Naive B cell (primary cell): ENCODE data around the gene DENND5B. TPM values are rescaled to one million over a fixed set of nuclear protein-coding genes. Genes with fewer than 3 reads are reported as not detected.

Source experiments
- ATAC-seq, 2 donors: fragments of 150-1000 bp; cut with Tn5 transposase; 2 replicates each; pipeline ENCODE4 v1.10.0; 2021; ENCODE audit warnings: low read depth in 2 of 2, mild to moderate bottlenecking in 2 of 2, moderate library complexity in 2 of 2
- DNase-seq: peaks from one replicate; pipeline ENCODE4 v3.0.0; 2022
- H3K27ac Mint-ChIP-seq, 6 donors: one replicate each; pipeline ENCODE4 v1.8.0; 2020 to 2022; ENCODE audit warnings: mild to moderate bottlenecking in 6 of 6, mixed read lengths in 6 of 6, moderate library complexity in 5 of 6, inconsistent platforms in 2 of 6
- H3K27me3 Mint-ChIP-seq, 3 donors: one replicate each; pipeline ENCODE4 v1.8.0; 2021 to 2022; ENCODE audit warnings: mixed read lengths in 3 of 3, mild to moderate bottlenecking in 1 of 3
- H3K36me3 Mint-ChIP-seq, 2 donors: one replicate each; pipeline ENCODE4 v1.8.0; 2020 to 2022; ENCODE audit warnings: mixed read lengths in 2 of 2, inconsistent platforms in 1 of 2, mild to moderate bottlenecking in 1 of 2
- H3K4me1 Mint-ChIP-seq, 3 donors: one replicate each; pipeline ENCODE4 v1.8.0; 2020 to 2022; ENCODE audit warnings: mixed read lengths in 3 of 3, inconsistent platforms in 1 of 3, mild to moderate bottlenecking in 1 of 3, moderate library complexity in 1 of 3
- H3K4me3 Mint-ChIP-seq, 8 donors: one replicate each; pipeline ENCODE4 v1.8.0; 2020 to 2022; ENCODE audit warnings: mild to moderate bottlenecking in 8 of 8, mixed read lengths in 8 of 8, moderate library complexity in 8 of 8, inconsistent platforms in 2 of 8
- H3K9me3 Mint-ChIP-seq, 7 donors: one replicate each; pipeline ENCODE4 v1.8.0; 2020 to 2022; ENCODE audit warnings: mixed read lengths in 7 of 7, mild to moderate bottlenecking in 5 of 7, inconsistent platforms in 2 of 7, moderate library complexity in 1 of 7
- polyA plus RNA-seq, 6 donors: library from polyadenylated mRNA; unstranded; fragments of 300-500 nt; fragmentation: Illumina TruSeq; gene quantifications; one replicate each; pipeline ENCODE4 v1.2.3, GENCODE V29; 2021; ENCODE audit warnings: low read depth in 6 of 6

Gene DENND5B
- polyA plus RNA-seq, 6 donors from 2014 or later = 13.4 to 41.8 (median 30.5) TPM

GRCh38 chr12:31526158-31526546, 64.8 kb downstream of the DENND5B start:
- H3K9me3 Mint-ChIP-seq = no peaks in the 10 kb centered on the region
- ATAC-seq = peak in 1 of 2 donors; percentile 28
- H3K36me3 Mint-ChIP-seq = peaks cover 0 to 8% of the 10 kb centered on the region in 2 donors
- H3K27ac Mint-ChIP-seq = no peak overlapping the region
- no peak for DNase-seq
- peak overlapping the region in 5 of 8 donors; percentile 0 to 79 (median 65) for H3K4me3 Mint-ChIP-seq
- H3K27me3 Mint-ChIP-seq = no peaks in the 10 kb centered on the region
- peaks cover 40 to 57% (median 54%) of the 10 kb centered on the region in 3 donors for H3K4me1 Mint-ChIP-seq

DNA sequence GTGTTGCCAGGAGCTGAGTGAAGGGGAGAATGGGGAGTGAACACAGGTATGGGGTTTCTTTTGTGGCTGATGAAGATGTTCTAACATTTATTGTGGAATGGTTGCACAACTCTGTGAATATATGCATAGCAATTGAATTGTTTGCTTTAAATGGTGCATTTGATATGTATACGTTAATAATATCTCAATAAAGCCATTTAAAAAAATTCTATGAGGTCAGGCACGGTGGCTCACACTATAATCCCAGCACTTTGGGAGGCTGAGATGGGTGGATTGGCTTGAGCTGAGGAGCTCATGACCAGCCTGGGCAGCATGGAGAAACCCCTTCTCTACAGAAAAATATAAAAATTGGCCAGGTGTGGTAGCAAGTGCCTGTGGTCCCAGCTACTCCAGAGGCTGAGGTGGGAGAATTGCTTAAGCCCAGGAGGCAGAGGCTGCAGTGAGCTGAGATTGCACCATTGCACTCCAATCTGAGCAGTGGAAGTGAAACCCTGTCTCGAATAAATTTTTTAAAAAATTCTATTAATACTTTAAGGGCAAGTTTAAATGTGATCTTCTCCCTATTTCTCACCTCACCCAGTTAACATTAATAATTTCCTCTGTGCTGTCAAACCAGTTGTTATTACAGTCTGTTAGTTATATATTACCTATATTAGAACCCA, 65.3 kb downstream of the DENND5B start:
- Mint-ChIP-seq H3K9me3 (no peaks in the 10 kb centered on the region), H3K36me3 (peaks cover 0 to 8% of the 10 kb centered on the region in 2 donors), H3K27me3 (no peaks in the 10 kb centered on the region), H3K27ac (no peak overlapping the region), H3K4me3 (peak overlapping the region in 7 of 8 donors; percentile 0 to 79 (median 59)), H3K4me1 (peaks cover 40 to 59% (median 54%) of the 10 kb centered on the region in 3 donors)
- ATAC-seq (peak; percentile 43 to 46), DNase-seq (no peak)

GRCh38 chr12:31524791-31525495, 66.0 kb downstream of the DENND5B start:
- Mint-ChIP-seq H3K4me1 (peaks cover 40 to 65% (median 54%) of the 10 kb centered on the region in 3 donors), H3K36me3 (peaks cover 0 to 8% of the 10 kb centered on the region in 2 donors), H3K4me3 (peak overlapping the region in 5 of 8 donors; percentile 0 to 44 (median 23)), H3K9me3 (no peaks in the 10 kb centered on the region), H3K27ac (peak overlapping the region in 1 of 6 donors; percentile 3), H3K27me3 (no peaks in the 10 kb centered on the region)
- DNase-seq (no peak), ATAC-seq (peak in 1 of 2 donors; percentile 30)

DNA sequence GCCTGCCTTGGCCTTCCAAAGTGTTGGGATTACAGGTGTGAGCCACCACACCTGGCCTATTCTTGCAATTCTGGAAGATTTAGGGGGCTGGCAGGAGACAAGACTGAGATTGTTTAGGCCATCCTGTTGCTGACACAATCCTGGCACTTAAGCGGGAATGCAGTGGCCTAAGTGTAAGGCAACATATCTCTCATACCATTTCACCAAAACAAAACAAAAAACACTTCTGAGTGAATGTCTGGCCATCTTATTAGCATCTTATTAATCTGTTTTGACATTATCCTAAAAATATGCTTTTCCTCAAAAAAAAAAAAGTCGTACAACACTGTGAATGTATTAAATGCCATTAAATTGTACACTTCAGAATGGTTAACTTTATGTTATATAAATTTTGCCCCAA, 67.6 kb downstream of the DENND5B start:
- Mint-ChIP-seq H3K4me1 (peaks cover 44 to 73% (median 57%) of the 10 kb centered on the region in 3 donors), H3K27ac (no peak overlapping the region), H3K9me3 (no peaks in the 10 kb centered on the region), H3K27me3 (no peaks in the 10 kb centered on the region), H3K36me3 (peaks cover 0 to 8% of the 10 kb centered on the region in 2 donors), H3K4me3 (no peak overlapping the region)
- ATAC-seq = no peak
- no peak for DNase-seq

GRCh38 chr12:31522607-31523006, 68.3 kb downstream of the DENND5B start:
- peaks cover 47 to 80% (median 60%) of the 10 kb centered on the region in 3 donors for H3K4me1 Mint-ChIP-seq
- no peaks in the 10 kb centered on the region for H3K27me3 Mint-ChIP-seq
- H3K27ac Mint-ChIP-seq = no peak overlapping the region
- H3K36me3 Mint-ChIP-seq = peaks cover 0 to 8% of the 10 kb centered on the region in 2 donors
- no peak for ATAC-seq
- H3K4me3 Mint-ChIP-seq = no peak overlapping the region
- DNase-seq = no peak
- no peaks in the 10 kb centered on the region for H3K9me3 Mint-ChIP-seq

DNA sequence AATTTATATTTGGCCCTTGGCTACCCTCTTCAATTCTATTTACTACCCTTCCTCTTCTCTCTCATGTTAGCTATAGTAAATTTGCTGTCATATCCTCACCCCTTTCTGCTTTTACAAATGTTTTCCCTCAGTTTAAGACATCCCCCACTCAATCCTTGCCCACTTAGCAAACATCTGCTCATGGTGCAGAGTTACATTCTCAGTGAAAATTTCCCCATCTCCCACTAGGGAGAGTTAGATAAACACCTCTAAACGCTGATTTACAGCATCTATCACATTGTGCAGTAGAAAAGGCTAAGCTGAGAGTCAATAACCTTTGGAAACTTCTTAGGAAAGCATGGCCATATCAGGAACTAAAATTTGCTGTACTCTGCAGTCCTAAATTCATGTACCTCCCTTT, 69.0 kb downstream of the DENND5B start:
- Mint-ChIP-seq H3K9me3 (no peaks in the 10 kb centered on the region), H3K4me3 (peak overlapping the region in 1 of 8 donors; percentile 20), H3K4me1 (peaks cover 50 to 82% (median 63%) of the 10 kb centered on the region in 3 donors), H3K27ac (peak overlapping the region in 2 of 6 donors; percentile 10 to 64), H3K36me3 (peaks cover 0 to 4% of the 10 kb centered on the region in 2 donors), H3K27me3 (no peaks in the 10 kb centered on the region)
- ATAC-seq (no peak), DNase-seq (no peak)

DNA sequence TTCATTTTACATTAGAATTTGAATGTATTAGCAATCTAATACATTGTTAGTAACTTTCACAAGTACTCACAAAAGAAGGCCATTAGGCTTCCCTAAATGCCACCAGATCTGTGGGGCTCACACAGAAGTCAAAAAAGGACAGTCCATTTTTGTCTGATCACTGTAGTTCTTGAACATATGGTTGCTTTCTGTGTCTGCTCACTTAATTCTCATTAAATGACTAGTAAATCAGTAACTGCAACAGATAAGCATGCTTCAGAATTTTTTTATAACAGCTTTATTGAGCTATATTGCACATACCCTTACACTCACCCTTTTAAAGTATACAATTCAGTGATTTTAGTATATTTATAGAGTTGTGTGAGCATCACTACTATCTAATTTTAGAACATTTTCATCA, 71.4 kb downstream of the DENND5B start:
- Mint-ChIP-seq H3K27me3 (no peaks in the 10 kb centered on the region), H3K36me3 (no peaks in the 10 kb centered on the region), H3K27ac (peak overlapping the region in 1 of 6 donors; percentile 81), H3K9me3 (no peaks in the 10 kb centered on the region), H3K4me1 (peaks cover 32 to 70% (median 46%) of the 10 kb centered on the region in 3 donors), H3K4me3 (no peak overlapping the region)
- DNase-seq = no peak
- no peak for ATAC-seq

DNA sequence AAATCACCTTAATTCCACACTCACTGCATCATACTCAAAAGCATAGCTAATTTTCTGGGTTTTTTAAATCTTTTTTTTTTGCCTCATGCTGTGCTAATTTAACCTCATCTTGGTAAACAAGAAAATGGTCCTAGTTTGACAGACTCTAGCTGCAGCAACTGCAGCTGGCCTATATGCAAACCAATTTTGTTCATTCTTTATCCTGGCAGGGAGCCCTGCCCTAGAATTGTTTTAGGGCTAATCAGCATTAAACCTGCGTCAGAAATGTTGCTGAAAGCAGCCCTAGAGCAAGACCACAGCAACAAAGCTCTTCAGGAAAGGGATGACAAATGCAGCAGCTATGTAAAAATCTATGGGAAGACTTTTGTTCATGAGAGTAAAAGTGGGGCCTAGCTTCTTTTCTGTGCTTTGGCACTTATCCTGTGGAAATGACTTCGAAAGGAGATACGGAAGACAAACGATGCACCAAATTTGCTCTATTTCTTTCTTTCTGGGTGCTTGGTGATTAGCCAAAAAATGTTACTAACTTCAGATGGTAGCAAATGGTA, 72.2 kb downstream of the DENND5B start:
- Mint-ChIP-seq H3K27ac (no peak overlapping the region), H3K36me3 (no peaks in the 10 kb centered on the region), H3K4me3 (no peak overlapping the region), H3K9me3 (no peaks in the 10 kb centered on the region), H3K4me1 (peaks cover 32 to 74% (median 43%) of the 10 kb centered on the region in 3 donors), H3K27me3 (no peaks in the 10 kb centered on the region)
- DNase-seq (no peak), ATAC-seq (no peak)

GRCh38 chr12:31517994-31518393, 72.9 kb downstream of the DENND5B start:
- Mint-ChIP-seq H3K9me3 (no peaks in the 10 kb centered on the region), H3K4me1 (peaks cover 38 to 82% (median 51%) of the 10 kb centered on the region in 3 donors), H3K27ac (peak overlapping the region in 1 of 6 donors; percentile 38), H3K27me3 (no peaks in the 10 kb centered on the region), H3K4me3 (no peak overlapping the region), H3K36me3 (no peaks in the 10 kb centered on the region)
- ATAC-seq = no peak
- no peak for DNase-seq

- H3K9me3 Mint-ChIP-seq = no peaks in the 10 kb centered on the region
- no peaks in the 10 kb centered on the region for H3K27me3 Mint-ChIP-seq
- peaks cover 35 to 75% (median 47%) of the 10 kb centered on the region in 3 donors for H3K4me1 Mint-ChIP-seq
- H3K36me3 Mint-ChIP-seq = no peaks in the 10 kb centered on the region
- ATAC-seq = no peak
- no peak for DNase-seq
- H3K4me3 Mint-ChIP-seq = no peak overlapping the region
- peak overlapping the region in 2 of 6 donors; percentile 26 to 39 for H3K27ac Mint-ChIP-seq
These were observed 74.2 kb downstream of the DENND5B start for GRCh38 chr12:31516702-31517101.

- H3K4me1 Mint-ChIP-seq = peaks cover 32 to 69% (median 47%) of the 10 kb centered on the region in 3 donors
- no peaks in the 10 kb centered on the region for H3K36me3 Mint-ChIP-seq
- no peak for ATAC-seq
These were observed 76.0 kb downstream of the DENND5B start for GRCh38 chr12:31514912-31515311.

DNA sequence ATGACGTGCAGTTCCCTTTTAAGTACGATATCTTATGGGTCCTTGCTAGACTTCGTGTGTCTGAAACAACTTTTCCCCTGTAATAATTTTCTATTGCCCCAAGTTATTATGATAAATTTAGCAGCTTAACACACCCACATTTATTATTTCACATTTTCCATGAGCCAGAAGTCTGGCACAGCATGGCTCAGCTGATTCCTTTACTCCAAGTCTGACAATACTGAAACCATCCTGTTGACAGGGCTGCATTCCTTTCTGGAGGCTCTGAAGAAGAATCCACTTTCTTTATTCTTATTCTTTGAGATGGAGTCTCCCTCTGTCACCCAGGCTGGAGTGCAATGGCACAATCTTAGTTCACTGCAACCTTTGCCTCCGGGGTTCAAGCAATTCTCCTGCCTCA, 80.9 kb downstream of the DENND5B start:
- no peaks in the 10 kb centered on the region for H3K27me3 Mint-ChIP-seq
- H3K4me1 Mint-ChIP-seq = peaks cover 29 to 53% (median 47%) of the 10 kb centered on the region in 3 donors
- peaks cover 0 to 9% (median 3%) of the 10 kb centered on the region in 7 donors for H3K9me3 Mint-ChIP-seq
- DNase-seq (no peak), ATAC-seq (no peak)
- H3K36me3 Mint-ChIP-seq = no peaks in the 10 kb centered on the region
- H3K4me3 Mint-ChIP-seq = no peak overlapping the region
- no peak overlapping the region for H3K27ac Mint-ChIP-seq

More at GRCh38 chr12:31514912-31515311, 76.0 kb downstream of the DENND5B start:
- H3K27ac Mint-ChIP-seq = no peak overlapping the region
- no peaks in the 10 kb centered on the region for H3K9me3 Mint-ChIP-seq
- no peak overlapping the region for H3K4me3 Mint-ChIP-seq
- no peak for DNase-seq
- H3K27me3 Mint-ChIP-seq = no peaks in the 10 kb centered on the region

DNA sequence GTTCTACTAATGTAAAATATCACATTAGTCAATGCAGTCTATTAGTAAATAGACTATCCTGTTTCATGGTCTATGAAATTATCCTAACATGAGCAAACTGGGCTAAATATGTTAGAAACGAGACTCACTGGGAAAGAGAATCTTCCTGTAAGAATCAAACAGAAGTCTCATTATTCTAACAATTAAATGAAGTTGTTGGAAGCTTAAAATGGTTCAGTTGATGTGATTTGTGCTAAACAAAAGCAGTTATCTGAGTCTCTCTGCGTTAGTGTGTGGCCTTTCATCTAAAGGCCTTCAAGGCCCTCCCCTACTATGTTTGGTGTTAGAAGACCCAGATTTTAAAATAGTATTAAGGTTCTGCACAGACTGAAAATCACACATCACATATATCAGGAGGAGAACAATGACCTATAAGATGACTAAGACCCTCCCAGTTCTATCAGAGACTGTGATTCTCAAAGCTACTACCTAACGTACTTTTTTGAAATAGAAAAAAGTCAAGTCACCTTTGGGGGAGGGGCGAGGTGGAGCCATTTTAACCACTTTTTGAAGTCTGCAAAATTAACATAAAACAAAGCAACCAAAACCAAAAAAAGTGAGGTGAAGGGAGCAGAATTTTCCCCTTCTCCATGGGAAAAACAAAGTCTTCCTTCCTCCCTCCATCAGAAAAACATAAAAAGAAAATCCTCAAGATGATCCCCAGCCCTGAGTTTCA, 82.3 kb downstream of the DENND5B start:
- Mint-ChIP-seq H3K4me3 (peak overlapping the region in 2 of 8 donors; percentile 29 to 36), H3K9me3 (peaks cover 0 to 12% (median 5%) of the 10 kb centered on the region in 7 donors), H3K27me3 (no peaks in the 10 kb centered on the region), H3K36me3 (no peaks in the 10 kb centered on the region), H3K27ac (peak overlapping the region in 2 of 6 donors; percentile 18 to 27), H3K4me1 (peaks cover 35 to 56% (median 51%) of the 10 kb centered on the region in 3 donors)
- DNase-seq (no peak), ATAC-seq (no peak)
